HepG2 (cell line): ENCODE data around the gene PRSS33. TPM values are rescaled to one million over a fixed set of nuclear protein-coding genes. Genes with fewer than 3 reads are reported as not detected.

ENCODE experiments used
- ATAC-seq: fragments of 200-7000 bp; cut with Tn5 transposase; 3 replicates; pipeline ENCODE4 v1.9.1; 2020; ENCODE audit warnings: mild to moderate bottlenecking, moderate library complexity
- BruUV-seq: library from RNA; stranded (reverse); fragments of 400-500 nt; replicated peaks from 2 replicates; lab custom pipeline; 2021; lab: Mats Ljungman, UMichigan
- CTCF ChIA-PET: fragments of 300-600 bp; formaldehyde crosslinking; extraction: SDS; loops from one replicate; lab custom pipeline; 2021; ENCODE audit warnings: low total read pairs, inconsistent platforms, low intra/inter-chr PET ratio; lab: Yijun Ruan, JAX
- POLR2A ChIA-PET: fragments of 350-600 bp; sonication (Branson Sonifier 250); formaldehyde crosslinking; loops from one replicate; lab custom pipeline; 2020; ENCODE audit warnings: antibody characterized with exemption, inconsistent platforms; lab: Yijun Ruan, JAX
- DNase-seq: peaks from one replicate; pipeline ENCODE4 v3.0.0-alpha.2; 2015; ENCODE audit warnings: low spot score
- FAIRE-seq: peaks from 3 replicates; lab custom pipeline; 2011; peaks lifted over from hg19 to GRCh38; lab: Jason Lieb, UNC
- H2AFZ ChIP-seq: one replicate; pipeline ENCODE4 v1.6.1; 2011; ENCODE audit warnings: low read length, inconsistent platforms
- H3K27ac ChIP-seq: fragments of 300-600 bp; 3 replicates; pipeline ENCODE4 v1.8.0; 2011; ENCODE audit warnings: mixed run types, mild to moderate bottlenecking, mixed read lengths, low read length, inconsistent platforms; ENCODE audit not compliant: insufficient read depth; ENCODE audit errors: extremely low read length
- H3K27me3 ChIP-seq, 2 experiments: fragments of 200-600 bp in 1 of 2; 2 replicates in 1 of 2; 3 replicates in 1 of 2; pipeline versions ENCODE4 v1.6.0 to v1.8.0; 2011; ENCODE audit warnings: low read length in 2 of 2, mild to moderate bottlenecking in 2 of 2, moderate library complexity in 2 of 2, inconsistent platforms in 1 of 2; ENCODE audit not compliant: insufficient read depth in 2 of 2, control insufficient read depth in 1 of 2
- H3K36me3 ChIP-seq, 2 experiments: fragments of 200-600 bp in 1 of 2; replicated peaks in 1 of 2; 2 replicates in 1 of 2; 3 replicates in 1 of 2; pipeline versions ENCODE4 v1.5.1 to v1.8.0; 2011; ENCODE audit warnings: low read length in 2 of 2, inconsistent platforms in 1 of 2; ENCODE audit not compliant: insufficient read depth in 2 of 2, control insufficient read depth in 1 of 2
- H3K4me1 ChIP-seq: 2 replicates; pipeline ENCODE4 v1.5.1; 2012; ENCODE audit warnings: low read length, inconsistent platforms; ENCODE audit not compliant: insufficient read depth
- H3K4me2 ChIP-seq: 2 replicates; pipeline ENCODE4 v1.6.0; 2011; ENCODE audit warnings: low read depth, low read length, inconsistent platforms
- H3K4me3 ChIP-seq, 3 experiments: fragments of 200-600 bp in 1 of 3; sonication (generic), shearing (Covaris generic) in 1 of 3; replicated peaks in 1 of 3; 2 replicates each; pipeline ENCODE4 v1.5.1; 2011 to 2016; ENCODE audit warnings: low read length in 3 of 3, inconsistent platforms in 2 of 3, low read depth in 2 of 3, mild to moderate bottlenecking in 2 of 3, control low read depth in 1 of 3, mixed read lengths in 1 of 3; ENCODE audit not compliant: insufficient read depth in 1 of 3
- H3K79me2 ChIP-seq: one replicate; pipeline ENCODE4 v1.6.1; 2011; ENCODE audit warnings: low read length, inconsistent platforms; ENCODE audit not compliant: insufficient read depth
- H3K9ac ChIP-seq: 2 replicates; pipeline ENCODE4 v1.6.0; 2011; ENCODE audit warnings: mild to moderate bottlenecking, low read depth, low read length, inconsistent platforms; ENCODE audit not compliant: insufficient read depth
- H3K9me3 ChIP-seq: 2 replicates; pipeline ENCODE4 v1.5.1; 2012; ENCODE audit warnings: mild to moderate bottlenecking, low read length
- H4K20me1 ChIP-seq: 2 replicates; pipeline ENCODE4 v1.6.0; 2011; ENCODE audit warnings: inconsistent platforms, mild to moderate bottlenecking, low read length, moderate library complexity; ENCODE audit not compliant: insufficient read depth
- ATM ChIP-seq: fragments of 450-650 bp; IDR thresholded peaks from 2 replicates; pipeline ENCODE4 v1.7.1; 2017; ENCODE audit warnings: mild to moderate bottlenecking, borderline replicate concordance
- EEA1 ChIP-seq: sonication (generic); formaldehyde crosslinking; IDR thresholded peaks from 2 replicates; pipeline ENCODE4 v1.5.1; 2020; ENCODE audit warnings: mild to moderate bottlenecking, missing genetic modification reagents, borderline replicate concordance
- HES4 ChIP-seq: sonication (generic); formaldehyde crosslinking; IDR thresholded peaks from 2 replicates; pipeline ENCODE4 v1.9.0; 2021; ENCODE audit warnings: mild to moderate bottlenecking, missing genetic modification reagents, borderline replicate concordance
- HOXA3 ChIP-seq: sonication (generic); formaldehyde crosslinking; IDR thresholded peaks from 2 replicates; pipeline ENCODE4 v1.5.0; 2020; ENCODE audit warnings: missing genetic modification reagents
- ZNF121 ChIP-seq: sonication (generic); formaldehyde crosslinking; IDR thresholded peaks from 2 replicates; pipeline ENCODE4 v1.5.0; 2020; ENCODE audit warnings: mild to moderate bottlenecking, missing genetic modification reagents
- ZNF557 ChIP-seq: sonication (generic); formaldehyde crosslinking; IDR thresholded peaks from 2 replicates; pipeline ENCODE4 v1.4.0; 2020; ENCODE audit warnings: missing genetic modification reagents
- ZNF607 ChIP-seq: sonication (generic); formaldehyde crosslinking; IDR thresholded peaks from 2 replicates; pipeline ENCODE4 v1.5.1; 2020; ENCODE audit warnings: missing genetic modification reagents, mild to moderate bottlenecking, borderline replicate concordance
- WGBS: methylation state at CpG from one replicate; pipeline ENCODE4 v1.1.6; 2017; ENCODE audit warnings: low lambda C conversion rate; 5-methylcytosine and 5-hydroxymethylcytosine counted together
- in situ Hi-C: cut with HindIII; loops from 2 replicates; pipeline ENCODE4 v1.10.0; 2017; ENCODE audit warnings: low pct_unique_long_range_greater_than_20kb; ENCODE audit not compliant: extremely low pct_ligation_motif_present
- intact Hi-C: fragments of 100-400 bp; cut with micrococcal nuclease; formaldehyde crosslinking; loops from one replicate; pipeline ENCODE4 v1.10.0; 2022; ENCODE audit not compliant: unreplicated experiment
- polyA plus RNA-seq, 8 experiments: library from polyadenylated mRNA; depleted of rRNA in 3 of 8; stranded (reverse) in 7 of 8; unstranded in 1 of 8; fragments of >200 nt; fragmentation: Illumina TruSeq in 4 of 8; extraction: Trizol in 4 of 8; gene quantifications; 2 replicates each; pipeline versions ENCODE4 v1.2.1 to v1.2.3, GENCODE V29; 2011 to 2016; ENCODE audit warnings: low read depth in 4 of 8, missing spikeins in 1 of 8, mixed read lengths in 1 of 8; ENCODE audit not compliant: insufficient read depth in 1 of 8
- total RNA-seq, 5 experiments: library from RNA; depleted of rRNA; stranded (reverse); fragments of >200 nt; fragmentation: Illumina TruSeq; extraction: Trizol; gene quantifications; 2 replicates each; pipeline ENCODE4 v1.2.3, GENCODE V29; 2016; ENCODE audit warnings: low read depth in 1 of 5
- TF ChIP-seq, protein P1 (sequence below): sonication (generic); formaldehyde crosslinking; IDR thresholded peaks from 2 replicates; pipeline ENCODE4 v1.4.0; 2020; ENCODE audit warnings: mild to moderate bottlenecking, missing genetic modification reagents
- TF ChIP-seq, protein P2 (sequence below): sonication (generic); formaldehyde crosslinking; IDR thresholded peaks from 2 replicates; pipeline ENCODE4 v1.5.0; 2020; ENCODE audit warnings: mild to moderate bottlenecking, missing genetic modification reagents
- TF ChIP-seq, protein P3 (sequence below): sonication (generic); formaldehyde crosslinking; IDR thresholded peaks from 2 replicates; pipeline ENCODE4 v1.4.0; 2020; ENCODE audit warnings: missing genetic modification reagents, mild to moderate bottlenecking, borderline replicate concordance
- TF ChIP-seq, protein P4 (sequence below): sonication (generic); formaldehyde crosslinking; conservative IDR thresholded peaks from 2 replicates; pipeline ENCODE4 v1.8.0; 2022; ENCODE audit warnings: missing genetic modification reagents

The PRSS33 gene
- total and polyA plus RNA-seq, 2 of the 13 experiments (the other 11 are each of a cell fraction or from before 2014, with no cell fraction given) = not detected

DNA sequence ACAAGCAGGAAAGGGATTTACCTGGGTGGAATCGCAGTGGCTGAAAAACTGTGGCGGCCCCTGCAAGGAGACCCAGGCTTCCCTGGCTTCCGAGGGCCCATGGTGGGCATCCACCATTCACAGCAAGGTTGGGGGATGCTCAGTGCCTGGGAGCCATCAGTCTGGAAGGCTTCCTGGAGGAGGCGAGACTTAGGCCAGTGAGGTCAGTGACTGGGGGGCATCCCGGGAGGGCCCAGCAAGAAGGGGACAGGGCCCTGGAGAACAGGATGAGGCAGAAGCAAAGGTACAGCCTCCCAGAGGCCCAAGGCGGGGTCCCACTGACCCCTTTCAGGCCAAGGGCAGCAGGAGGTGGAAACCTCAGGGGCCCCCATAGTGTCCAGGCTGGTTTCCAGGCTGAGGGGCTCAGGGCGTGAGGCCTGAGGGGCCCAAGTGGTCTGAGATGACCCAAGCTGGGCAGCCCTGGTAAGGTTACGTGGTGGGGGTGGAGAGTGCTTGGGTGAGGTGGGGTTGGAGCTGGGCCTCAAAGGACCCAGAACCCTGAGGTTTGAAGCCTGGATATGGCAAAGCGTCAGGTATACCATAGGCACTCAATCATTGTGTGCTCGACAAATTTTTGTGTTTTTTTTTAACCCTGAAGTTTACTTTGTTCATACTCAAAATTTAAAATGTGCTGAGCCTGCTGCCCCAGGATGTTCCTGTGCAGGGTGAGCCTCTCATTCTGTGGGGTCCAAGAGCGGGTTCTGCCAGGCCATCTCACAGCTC lies 50.7 kb downstream of the PRSS33 start (continued):
- no peak for TF ChIP-seq EEA1 (CRISPR knock-in tag)
- TF ChIP-seq, protein P1, sequence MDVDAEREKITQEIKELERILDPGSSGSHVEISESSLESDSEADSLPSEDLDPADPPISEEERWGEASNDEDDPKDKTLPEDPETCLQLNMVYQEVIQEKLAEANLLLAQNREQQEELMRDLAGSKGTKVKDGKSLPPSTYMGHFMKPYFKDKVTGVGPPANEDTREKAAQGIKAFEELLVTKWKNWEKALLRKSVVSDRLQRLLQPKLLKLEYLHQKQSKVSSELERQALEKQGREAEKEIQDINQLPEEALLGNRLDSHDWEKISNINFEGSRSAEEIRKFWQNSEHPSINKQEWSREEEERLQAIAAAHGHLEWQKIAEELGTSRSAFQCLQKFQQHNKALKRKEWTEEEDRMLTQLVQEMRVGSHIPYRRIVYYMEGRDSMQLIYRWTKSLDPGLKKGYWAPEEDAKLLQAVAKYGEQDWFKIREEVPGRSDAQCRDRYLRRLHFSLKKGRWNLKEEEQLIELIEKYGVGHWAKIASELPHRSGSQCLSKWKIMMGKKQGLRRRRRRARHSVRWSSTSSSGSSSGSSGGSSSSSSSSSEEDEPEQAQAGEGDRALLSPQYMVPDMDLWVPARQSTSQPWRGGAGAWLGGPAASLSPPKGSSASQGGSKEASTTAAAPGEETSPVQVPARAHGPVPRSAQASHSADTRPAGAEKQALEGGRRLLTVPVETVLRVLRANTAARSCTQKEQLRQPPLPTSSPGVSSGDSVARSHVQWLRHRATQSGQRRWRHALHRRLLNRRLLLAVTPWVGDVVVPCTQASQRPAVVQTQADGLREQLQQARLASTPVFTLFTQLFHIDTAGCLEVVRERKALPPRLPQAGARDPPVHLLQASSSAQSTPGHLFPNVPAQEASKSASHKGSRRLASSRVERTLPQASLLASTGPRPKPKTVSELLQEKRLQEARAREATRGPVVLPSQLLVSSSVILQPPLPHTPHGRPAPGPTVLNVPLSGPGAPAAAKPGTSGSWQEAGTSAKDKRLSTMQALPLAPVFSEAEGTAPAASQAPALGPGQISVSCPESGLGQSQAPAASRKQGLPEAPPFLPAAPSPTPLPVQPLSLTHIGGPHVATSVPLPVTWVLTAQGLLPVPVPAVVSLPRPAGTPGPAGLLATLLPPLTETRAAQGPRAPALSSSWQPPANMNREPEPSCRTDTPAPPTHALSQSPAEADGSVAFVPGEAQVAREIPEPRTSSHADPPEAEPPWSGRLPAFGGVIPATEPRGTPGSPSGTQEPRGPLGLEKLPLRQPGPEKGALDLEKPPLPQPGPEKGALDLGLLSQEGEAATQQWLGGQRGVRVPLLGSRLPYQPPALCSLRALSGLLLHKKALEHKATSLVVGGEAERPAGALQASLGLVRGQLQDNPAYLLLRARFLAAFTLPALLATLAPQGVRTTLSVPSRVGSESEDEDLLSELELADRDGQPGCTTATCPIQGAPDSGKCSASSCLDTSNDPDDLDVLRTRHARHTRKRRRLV (CRISPR knock-in tag) = no peak

DNA sequence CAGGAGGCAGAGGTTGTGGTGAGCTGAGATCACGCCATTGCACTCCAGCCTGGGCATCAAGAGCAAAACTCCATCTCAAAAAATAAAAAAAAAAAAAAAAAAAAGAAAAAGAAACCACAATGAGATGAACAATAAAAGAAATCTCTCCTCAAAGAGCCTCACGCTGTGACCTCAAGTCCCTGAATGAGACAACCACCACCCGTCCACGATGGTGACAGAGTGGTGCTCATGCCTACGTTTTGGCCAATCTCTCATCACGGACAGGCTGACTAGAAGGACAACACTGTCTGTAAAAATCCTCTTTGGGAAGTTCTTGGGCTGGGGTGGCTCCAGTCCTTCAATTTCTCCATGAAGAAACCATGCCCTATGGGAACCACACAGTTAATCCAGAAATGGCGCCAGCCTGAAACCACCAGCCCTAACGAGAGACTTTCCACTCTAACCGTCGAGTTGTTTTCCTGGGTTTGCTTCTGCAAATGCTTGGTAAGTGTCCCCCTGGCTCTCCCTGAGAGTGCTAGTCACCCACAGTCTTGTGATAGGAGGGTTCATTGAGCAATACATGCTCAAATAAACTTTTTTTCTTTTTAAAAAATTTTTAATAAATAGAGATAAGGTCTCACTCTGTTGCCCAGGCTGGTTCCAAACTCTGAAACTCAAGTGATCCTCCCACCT lies 52.4 kb downstream of the PRSS33 start:
- TF ChIP-seq, protein P2, sequence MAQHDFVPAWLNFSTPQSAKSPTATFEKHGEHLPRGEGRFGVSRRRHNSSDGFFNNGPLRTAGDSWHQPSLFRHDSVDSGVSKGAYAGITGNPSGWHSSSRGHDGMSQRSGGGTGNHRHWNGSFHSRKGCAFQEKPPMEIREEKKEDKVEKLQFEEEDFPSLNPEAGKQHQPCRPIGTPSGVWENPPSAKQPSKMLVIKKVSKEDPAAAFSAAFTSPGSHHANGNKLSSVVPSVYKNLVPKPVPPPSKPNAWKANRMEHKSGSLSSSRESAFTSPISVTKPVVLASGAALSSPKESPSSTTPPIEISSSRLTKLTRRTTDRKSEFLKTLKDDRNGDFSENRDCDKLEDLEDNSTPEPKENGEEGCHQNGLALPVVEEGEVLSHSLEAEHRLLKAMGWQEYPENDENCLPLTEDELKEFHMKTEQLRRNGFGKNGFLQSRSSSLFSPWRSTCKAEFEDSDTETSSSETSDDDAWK = no peak
- no peak for TF ChIP-seq ZNF607 (CRISPR knock-in tag)
- no peak for TF ChIP-seq ATM
- TF ChIP-seq, protein P3, sequence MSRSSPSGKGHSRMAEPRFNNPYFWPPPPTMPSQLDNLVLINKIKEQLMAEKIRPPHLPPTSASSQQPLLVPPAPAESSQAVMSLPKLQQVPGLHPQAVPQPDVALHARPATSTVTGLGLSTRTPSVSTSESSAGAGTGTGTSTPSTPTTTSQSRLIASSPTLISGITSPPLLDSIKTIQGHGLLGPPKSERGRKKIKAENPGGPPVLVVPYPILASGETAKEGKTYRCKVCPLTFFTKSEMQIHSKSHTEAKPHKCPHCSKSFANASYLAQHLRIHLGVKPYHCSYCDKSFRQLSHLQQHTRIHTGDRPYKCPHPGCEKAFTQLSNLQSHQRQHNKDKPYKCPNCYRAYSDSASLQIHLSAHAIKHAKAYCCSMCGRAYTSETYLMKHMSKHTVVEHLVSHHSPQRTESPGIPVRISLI = no peak
- TF ChIP-seq ZNF557 = no peak
- TF ChIP-seq ZNF121 (CRISPR knock-in tag) = no peak
- TF ChIP-seq HOXA3 (CRISPR knock-in tag) = no peak
- TF ChIP-seq HES4 = no peak
- TF ChIP-seq, protein P4, sequence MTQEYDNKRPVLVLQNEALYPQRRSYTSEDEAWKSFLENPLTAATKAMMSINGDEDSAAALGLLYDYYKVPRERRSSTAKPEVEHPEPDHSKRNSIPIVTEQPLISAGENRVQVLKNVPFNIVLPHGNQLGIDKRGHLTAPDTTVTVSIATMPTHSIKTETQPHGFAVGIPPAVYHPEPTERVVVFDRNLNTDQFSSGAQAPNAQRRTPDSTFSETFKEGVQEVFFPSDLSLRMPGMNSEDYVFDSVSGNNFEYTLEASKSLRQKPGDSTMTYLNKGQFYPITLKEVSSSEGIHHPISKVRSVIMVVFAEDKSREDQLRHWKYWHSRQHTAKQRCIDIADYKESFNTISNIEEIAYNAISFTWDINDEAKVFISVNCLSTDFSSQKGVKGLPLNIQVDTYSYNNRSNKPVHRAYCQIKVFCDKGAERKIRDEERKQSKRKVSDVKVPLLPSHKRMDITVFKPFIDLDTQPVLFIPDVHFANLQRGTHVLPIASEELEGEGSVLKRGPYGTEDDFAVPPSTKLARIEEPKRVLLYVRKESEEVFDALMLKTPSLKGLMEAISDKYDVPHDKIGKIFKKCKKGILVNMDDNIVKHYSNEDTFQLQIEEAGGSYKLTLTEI = no peak
- 60% methylated on average over 10 of the region's 10 CpGs for WGBS
- H3K79me2 ChIP-seq = no peaks in the 10 kb centered on the region
- H3K27ac ChIP-seq = no peak overlapping the region
- H4K20me1 ChIP-seq = no peaks in the 10 kb centered on the region
- no peaks in the 10 kb centered on the region; a peak in 2 of 5 replicates for H3K27me3 ChIP-seq
- POLR2A ChIA-PET = no interaction called here
- CTCF ChIA-PET = no interaction called here
- no peak for DNase-seq
- BruUV-seq = no TSS peak
- no peak overlapping the region for H3K4me3 ChIP-seq
- H2AFZ ChIP-seq = no peak overlapping the region
- FAIRE-seq = no peak
- in situ Hi-C loops = no loop called here
- no peak overlapping the region for H3K4me2 ChIP-seq
- intact Hi-C loops = no loop called here
- H3K9me3 ChIP-seq = no peaks in the 10 kb centered on the region
- no peaks in the 10 kb centered on the region for H3K36me3 ChIP-seq
- H3K4me1 ChIP-seq = peaks cover 58% of the 10 kb centered on the region
- no peak for ATAC-seq
- no peak overlapping the region for H3K9ac ChIP-seq
